NCI-H1105 (cell line): ENCODE results near the gene MEP1A.
"Not testable (repeated sequence)": the region's sequence is repeated elsewhere in the genome, so short reads cannot be mapped to it uniquely, and the experiment has no call there.

Experiments
- DNase-seq: peaks from one replicate; lab custom pipeline; 2025; lab: John Stamatoyannopoulos, UW

The MEP1A gene

GRCh38 chr6:46777476-46778346 is 15.5 kb upstream of the MEP1A start:
- no peak for DNase-seq

GRCh38 chr6:46781478-46782378 is 11.5 kb upstream of the MEP1A start:
- DNase-seq, result peak; percentile 73

GRCh38 chr6:46784535-46784934 is 8.7 kb upstream of the MEP1A start:
- no peak for DNase-seq

GRCh38 chr6:46787871-46788540 is 5.2 kb upstream of the MEP1A start:
- no peak for DNase-seq

- DNase-seq, result no peak
Observed at GRCh38 chr6:46788791-46789190, 4.4 kb upstream of the MEP1A start.

- DNase-seq, result no peak
Observed at GRCh38 chr6:46789434-46790354, 3.5 kb upstream of the MEP1A start.

GRCh38 chr6:46790355-46790874 is 2.8 kb upstream of the MEP1A start:
- no peak for DNase-seq

- no peak for DNase-seq
Observed at GRCh38 chr6:46792635-46793034, 554 bp upstream of the MEP1A start.

- no peak for DNase-seq
Observed at GRCh38 chr6:46794068-46794467, 879 bp downstream of the MEP1A start.

GRCh38 chr6:46795816-46796215 is 2.6 kb downstream of the MEP1A start:
- DNase-seq, result no peak

GRCh38 chr6:46796848-46797580 is 3.8 kb downstream of the MEP1A start:
- no peak for DNase-seq

GRCh38 chr6:46799657-46800056 is 6.5 kb downstream of the MEP1A start:
- no peak for DNase-seq

- no peak for DNase-seq
Observed at GRCh38 chr6:46808806-46809205, 15.6 kb downstream of the MEP1A start.

- DNase-seq, result no peak
Observed at GRCh38 chr6:46815130-46815529, 21.9 kb downstream of the MEP1A start.

GRCh38 chr6:46816626-46817025 is 23.4 kb downstream of the MEP1A start:
- no peak for DNase-seq

- DNase-seq, result no peak
Observed at GRCh38 chr6:46819561-46819960, 26.4 kb downstream of the MEP1A start.

GRCh38 chr6:46821458-46821881 is 28.3 kb downstream of the MEP1A start:
- no peak for DNase-seq

GRCh38 chr6:46828939-46829338 is 35.8 kb downstream of the MEP1A start:
- no peak for DNase-seq

- DNase-seq, result no peak
Observed at GRCh38 chr6:46832816-46833215, 39.6 kb downstream of the MEP1A start.

- not testable (repeated sequence) for DNase-seq
Observed at GRCh38 chr6:46834257-46834916, 41.2 kb downstream of the MEP1A start.
